IPS-15b (cell line): Measurements from ENCODE around the gene ACADVL.

Experiments
- H3K27me3 ChIP-seq: one replicate; pipeline ENCODE4 v1.6.1; 2013; ENCODE audit warnings: low read length; ENCODE audit not compliant: control insufficient read depth, insufficient read depth
- H3K36me3 ChIP-seq: one replicate; pipeline ENCODE4 v1.6.1; 2013; ENCODE audit warnings: low read length; ENCODE audit not compliant: control insufficient read depth, insufficient read depth
- H3K4me1 ChIP-seq: one replicate; pipeline ENCODE4 v1.6.1; 2013; ENCODE audit warnings: mild to moderate bottlenecking, low read length; ENCODE audit not compliant: control insufficient read depth, insufficient read depth
- H3K4me3 ChIP-seq: one replicate; pipeline ENCODE4 v1.5.1; 2013; ENCODE audit warnings: low read depth, low read length
- H3K9ac ChIP-seq: one replicate; pipeline ENCODE4 v1.6.1; 2013; ENCODE audit warnings: low read depth, mild to moderate bottlenecking, low read length
- H3K9me3 ChIP-seq: one replicate; pipeline ENCODE4 v1.6.1; 2013; ENCODE audit warnings: mild to moderate bottlenecking, low read length; ENCODE audit not compliant: control insufficient read depth, insufficient read depth

Gene ACADVL

GRCh38 chr17:7214300-7215135 is 5.2 kb upstream of the ACADVL start:
- Histone ChIP-seq H3K4me3 (peak overlapping the region; percentile 75), H3K9ac (no peak overlapping the region), H3K36me3 (no peaks in the 10 kb centered on the region), H3K9me3 (no peaks in the 10 kb centered on the region), H3K4me1 (peaks cover 20% of the 10 kb centered on the region), H3K27me3 (no peaks in the 10 kb centered on the region)

GRCh38 chr17:7215136-7215638 is 4.6 kb upstream of the ACADVL start:
- Histone ChIP-seq H3K4me3 (peak overlapping the region; percentile 75), H3K4me1 (peaks cover 20% of the 10 kb centered on the region), H3K36me3 (no peaks in the 10 kb centered on the region), H3K27me3 (no peaks in the 10 kb centered on the region), H3K9ac (no peak overlapping the region), H3K9me3 (no peaks in the 10 kb centered on the region)

GRCh38 chr17:7215652-7216180 is 4.0 kb upstream of the ACADVL start:
- no peaks in the 10 kb centered on the region for H3K27me3 ChIP-seq
- no peaks in the 10 kb centered on the region for H3K9me3 ChIP-seq
- H3K9ac ChIP-seq, result no peak overlapping the region
- H3K36me3 ChIP-seq, result no peaks in the 10 kb centered on the region
- H3K4me1 ChIP-seq, result peaks cover 16% of the 10 kb centered on the region
- peak overlapping the region; percentile 76 for H3K4me3 ChIP-seq

GRCh38 chr17:7216242-7217112 is 3.3 kb upstream of the ACADVL start:
- Histone ChIP-seq H3K27me3 (no peaks in the 10 kb centered on the region), H3K36me3 (peaks cover 6% of the 10 kb centered on the region), H3K4me1 (peaks cover 15% of the 10 kb centered on the region), H3K9me3 (no peaks in the 10 kb centered on the region), H3K4me3 (peak overlapping the region; percentile 76), H3K9ac (no peak overlapping the region)

GRCh38 chr17:7217113-7217987 is 2.4 kb upstream of the ACADVL start:
- Histone ChIP-seq H3K4me1 (peaks cover 12% of the 10 kb centered on the region), H3K9me3 (no peaks in the 10 kb centered on the region), H3K9ac (no peak overlapping the region), H3K27me3 (no peaks in the 10 kb centered on the region), H3K36me3 (peaks cover 13% of the 10 kb centered on the region), H3K4me3 (peak overlapping the region; percentile 76)

- H3K27me3 ChIP-seq, result no peaks in the 10 kb centered on the region
- H3K36me3 ChIP-seq, result peaks cover 21% of the 10 kb centered on the region
- H3K4me1 ChIP-seq, result peaks cover 10% of the 10 kb centered on the region
- peak overlapping the region; percentile 26 for H3K9ac ChIP-seq
- no peaks in the 10 kb centered on the region for H3K9me3 ChIP-seq
- H3K4me3 ChIP-seq, result peak overlapping the region; percentile 49
These were observed 1.6 kb upstream of the ACADVL start for GRCh38 chr17:7218166-7218565.

- no peak overlapping the region for H3K4me3 ChIP-seq
- no peak overlapping the region for H3K9ac ChIP-seq
- H3K4me1 ChIP-seq, result peaks cover 8% of the 10 kb centered on the region
- peaks cover 27% of the 10 kb centered on the region for H3K36me3 ChIP-seq
- no peaks in the 10 kb centered on the region for H3K27me3 ChIP-seq
- H3K9me3 ChIP-seq, result no peaks in the 10 kb centered on the region
These were observed 980 bp upstream of the ACADVL start for GRCh38 chr17:7218758-7219157.

- no peaks in the 10 kb centered on the region for H3K27me3 ChIP-seq
- no peak overlapping the region for H3K9ac ChIP-seq
- peaks cover 32% of the 10 kb centered on the region for H3K36me3 ChIP-seq
- peak overlapping the region; percentile 69 for H3K4me3 ChIP-seq
- no peaks in the 10 kb centered on the region for H3K9me3 ChIP-seq
- H3K4me1 ChIP-seq, result peaks cover 8% of the 10 kb centered on the region
These were observed 418 bp upstream of the ACADVL start for GRCh38 chr17:7219229-7219811.

- Histone ChIP-seq H3K4me3 (peak overlapping the region; percentile 69), H3K4me1 (peaks cover 8% of the 10 kb centered on the region), H3K36me3 (peaks cover 44% of the 10 kb centered on the region), H3K27me3 (no peaks in the 10 kb centered on the region), H3K9ac (peak overlapping the region; percentile 68), H3K9me3 (no peaks in the 10 kb centered on the region)
These were observed 997 bp downstream of the ACADVL start for GRCh38 chr17:7220593-7221277.

GRCh38 chr17:7221278-7222092 is 1.7 kb downstream of the ACADVL start:
- H3K9ac ChIP-seq, result no peak overlapping the region
- no peaks in the 10 kb centered on the region for H3K27me3 ChIP-seq
- no peak overlapping the region for H3K4me3 ChIP-seq
- H3K4me1 ChIP-seq, result peaks cover 6% of the 10 kb centered on the region
- H3K9me3 ChIP-seq, result no peaks in the 10 kb centered on the region
- peaks cover 50% of the 10 kb centered on the region for H3K36me3 ChIP-seq
